Testis (tissue), 3 donors: ENCODE data around the gene OR10D3. TPM values are rescaled to one million over a fixed set of nuclear protein-coding genes. Genes with fewer than 3 reads are reported as not detected.

Source experiments
- DNase-seq: peaks from one replicate; pipeline ENCODE4 v3.0.0-alpha.2; 2019
- H3K27ac ChIP-seq, 2 donors: fragments of 200-600 bp; sonication (generic); one replicate each; pipeline ENCODE4 v1.5.1; 2019
- H3K27me3 ChIP-seq: fragments of 200-600 bp; sonication (generic); one replicate; pipeline ENCODE4 v1.5.1; 2019
- H3K36me3 ChIP-seq: fragments of 200-600 bp; sonication (generic); one replicate; pipeline ENCODE4 v1.5.1; 2017; ENCODE audit warnings: low read depth; ENCODE audit errors: missing control alignments
- H3K4me1 ChIP-seq: fragments of 200-600 bp; sonication (generic); one replicate; pipeline ENCODE4 v1.5.1; 2019
- H3K4me3 ChIP-seq, 2 donors: fragments of 200-600 bp; sonication (generic); one replicate each; pipeline ENCODE4 v1.5.1; 2017 to 2019
- H3K9me3 ChIP-seq: fragments of 200-600 bp; sonication (generic); one replicate; pipeline ENCODE4 v1.5.1; 2017
- CTCF ChIP-seq, 3 experiments: fragments of 450-650 bp in 2 of 3; fragments of 200-600 bp in 1 of 3; sonication (generic) in 1 of 3; IDR thresholded peaks; one replicate each; pipeline ENCODE4 v1.5.1; 2016 to 2019; ENCODE audit warnings: antibody characterized with exemption in 3 of 3, mild to moderate bottlenecking in 2 of 3, moderate library complexity in 1 of 3
- POLR2A ChIP-seq: fragments of 450-650 bp; IDR thresholded peaks from one replicate; pipeline ENCODE4 v1.6.1; 2017; ENCODE audit warnings: antibody characterized with exemption, mild to moderate bottlenecking, moderate library complexity
- WGBS, 2 donors: methylation state at CpG; one replicate each; pipeline ENCODE4 v1.1.5; 2018; 5-methylcytosine and 5-hydroxymethylcytosine counted together
- intact Hi-C: fragments of 100-400 bp; cut with DNase I; formaldehyde crosslinking; loops from one replicate; pipeline ENCODE4 v1.15.1; 2023; ENCODE audit warnings: low total_unique reads
- polyA plus RNA-seq: library from polyadenylated mRNA; stranded (reverse); fragments of 350-450 nt; fragmentation: Illumina TruSeq; extraction: RNeasy Lipid Tissue Mini Kit (QIAGEN cat#74804); gene quantifications from one replicate; pipeline ENCODE4 v1.2.3, GENCODE V29; 2014; ENCODE audit warnings: low read depth, low replicate concordance; ENCODE audit not compliant: insufficient read depth
- total RNA-seq, 2 donors: library from RNA; depleted of rRNA; stranded (reverse); fragments of >200 nt; gene quantifications; one replicate each; pipeline ENCODE4 v1.2.3, GENCODE V29; 2016

Gene OR10D3
- total and polyA plus RNA-seq, 3 donors from 2014 or later: 1.5 to 1.6 TPM; not detected in 1

- H3K4me3 ChIP-seq: no peak overlapping the region
- no peaks in the 10 kb centered on the region for H3K27me3 ChIP-seq
- TF ChIP-seq CTCF (IDR thresholded peaks at IDR 0.05) (no peak), POLR2A (no peak)
- intact Hi-C loops: no loop called here
- no peaks in the 10 kb centered on the region for H3K9me3 ChIP-seq
- 74 to 76% methylated on average over 1 of the region's 1 CpG for WGBS, 2 donors
- H3K27ac ChIP-seq: no peak overlapping the region
- DNase-seq: no peak
- no peaks in the 10 kb centered on the region for H3K4me1 ChIP-seq
- H3K36me3 ChIP-seq: no peaks in the 10 kb centered on the region
These were observed 16.6 kb downstream of the OR10D3 start for GRCh38 chr11:124199702-124200101.

GRCh38 chr11:124200671-124201070 lies 17.5 kb downstream of the OR10D3 start:
- no peaks in the 10 kb centered on the region for H3K9me3 ChIP-seq
- TF ChIP-seq POLR2A: no peak
- TF ChIP-seq CTCF (IDR thresholded peaks at IDR 0.05): no peak
- no peaks in the 10 kb centered on the region for H3K27me3 ChIP-seq
- WGBS, 2 donors: 89 to 92% methylated on average over 16 of the region's 16 CpGs
- H3K4me1 ChIP-seq: no peaks in the 10 kb centered on the region
- H3K36me3 ChIP-seq: no peaks in the 10 kb centered on the region
- DNase-seq: no peak
- intact Hi-C loops: no loop called here
- H3K4me3 ChIP-seq: no peak overlapping the region
- no peak overlapping the region for H3K27ac ChIP-seq

GRCh38 chr11:124202951-124203350 lies 19.8 kb downstream of the OR10D3 start:
- Histone ChIP-seq H3K36me3 (no peaks in the 10 kb centered on the region), H3K27ac (no peak overlapping the region), H3K4me3 (no peak overlapping the region), H3K27me3 (no peaks in the 10 kb centered on the region), H3K4me1 (no peaks in the 10 kb centered on the region), H3K9me3 (no peaks in the 10 kb centered on the region)
- TF ChIP-seq POLR2A (no peak), CTCF (IDR thresholded peaks at IDR 0.05) (no peak)
- intact Hi-C loops: no loop called here
- DNase-seq: no peak
- 69 to 72% methylated on average over 3 of the region's 3 CpGs for WGBS, 2 donors

- no peak overlapping the region for H3K4me3 ChIP-seq
- H3K9me3 ChIP-seq: no peaks in the 10 kb centered on the region
- no peak for TF ChIP-seq CTCF (IDR thresholded peaks at IDR 0.05)
- no peak for TF ChIP-seq POLR2A
- no peak overlapping the region for H3K27ac ChIP-seq
- H3K36me3 ChIP-seq: no peaks in the 10 kb centered on the region
- no peaks in the 10 kb centered on the region for H3K27me3 ChIP-seq
- 80 to 95% methylated on average over 5 of the region's 5 CpGs for WGBS, 2 donors
- intact Hi-C loops: no loop called here
- no peak for DNase-seq
- H3K4me1 ChIP-seq: no peaks in the 10 kb centered on the region
These were observed 20.9 kb downstream of the OR10D3 start for GRCh38 chr11:124204008-124204407.

GRCh38 chr11:124207102-124207792 lies 24.1 kb downstream of the OR10D3 start:
- Histone ChIP-seq H3K27me3 (no peaks in the 10 kb centered on the region), H3K36me3 (no peaks in the 10 kb centered on the region), H3K27ac (no peak overlapping the region), H3K4me1 (no peaks in the 10 kb centered on the region), H3K4me3 (no peak overlapping the region), H3K9me3 (no peaks in the 10 kb centered on the region)
- DNase-seq: no peak
- TF ChIP-seq CTCF (IDR thresholded peaks at IDR 0.05) (no peak), POLR2A (no peak)
- 77 to 78% methylated on average over 6 of the region's 6 CpGs for WGBS, 2 donors
- intact Hi-C loops: no loop called here
